GM12878 (cell line): ENCODE measurements around the gene VPS54. TPM values are rescaled to one million over a fixed set of nuclear protein-coding genes. Genes with fewer than 3 reads are reported as not detected.

Experiments
- ATAC-seq: fragments of 200-7000 bp; cut with Tn5 transposase; 3 replicates; pipeline ENCODE4 v1.9.1; 2020; ENCODE audit warnings: mild to moderate bottlenecking, moderate library complexity
- BruUV-seq: library from RNA; stranded (reverse); fragments of 400-500 nt; replicated peaks from 2 replicates; lab custom pipeline; 2021; lab: Mats Ljungman, UMichigan
- CTCF ChIA-PET: fragments of 300-600 bp; sonication (Branson Sonifier 250); formaldehyde crosslinking; extraction: SDS; loops from one replicate; lab custom pipeline; 2021; ENCODE audit warnings: inconsistent platforms; lab: Yijun Ruan, JAX
- POLR2A ChIA-PET: fragments of 350-600 bp; formaldehyde crosslinking; extraction: SDS; loops from one replicate; lab custom pipeline; 2021; ENCODE audit warnings: inconsistent platforms; lab: Charles Lee
- RAD21 ChIA-PET: fragments of 300-600 bp; sonication (Branson Sonifier 250); formaldehyde crosslinking; loops from one replicate; lab custom pipeline; 2023; ENCODE audit warnings: antibody characterized with exemption; ENCODE audit not compliant: unreplicated experiment; lab: Charles Lee
- SMC1A ChIA-PET: fragments of 300-600 bp; sonication (Branson Sonifier 250); formaldehyde crosslinking; loops from one replicate; lab custom pipeline; 2023; ENCODE audit not compliant: unreplicated experiment, uncharacterized antibody; lab: Charles Lee
- DNase-seq: peaks from one replicate; pipeline ENCODE4 v3.0.0-alpha.2; 2011; ENCODE audit warnings: low read depth, low spot score
- FAIRE-seq: peaks from 3 replicates; lab custom pipeline; 2011; peaks lifted over from hg19 to GRCh38; lab: Jason Lieb, UNC
- H2AFZ ChIP-seq: 2 replicates; pipeline ENCODE4 v1.6.0; 2011; ENCODE audit warnings: low read depth, low read length, control low read depth; ENCODE audit not compliant: control insufficient read depth
- H3K27ac ChIP-seq: 2 replicates; pipeline ENCODE4 v1.5.1; 2011; ENCODE audit warnings: control low read depth; ENCODE audit not compliant: control insufficient read depth, insufficient read depth
- H3K27me3 ChIP-seq, 2 experiments: replicated peaks in 1 of 2; 2 replicates each; pipeline versions ENCODE4 v1.6.0 to v1.6.1; 2011; ENCODE audit warnings: low read length in 1 of 2; ENCODE audit not compliant: control insufficient read depth in 2 of 2, insufficient read depth in 2 of 2
- H3K36me3 ChIP-seq, 2 experiments: 2 replicates each; pipeline ENCODE4 v1.5.1; 2011; ENCODE audit warnings: low read length in 1 of 2; ENCODE audit not compliant: control insufficient read depth in 2 of 2, insufficient read depth in 2 of 2
- H3K4me1 ChIP-seq: 2 replicates; pipeline ENCODE4 v1.6.1; 2011; ENCODE audit warnings: mild to moderate bottlenecking, low read length, moderate library complexity, mixed read lengths; ENCODE audit not compliant: control insufficient read depth, insufficient read depth
- H3K4me2 ChIP-seq: 2 replicates; pipeline ENCODE4 v1.6.0; 2011; ENCODE audit warnings: control low read depth; ENCODE audit not compliant: control insufficient read depth, insufficient read depth
- H3K4me3 ChIP-seq: fragments of 200-600 bp; sonication (generic); 2 replicates; pipeline ENCODE4 v1.5.1; 2016
- H3K79me2 ChIP-seq: 2 replicates; pipeline ENCODE4 v1.6.0; 2011; ENCODE audit warnings: low read length; ENCODE audit not compliant: control insufficient read depth, insufficient read depth
- H3K9ac ChIP-seq: 2 replicates; pipeline ENCODE4 v1.8.0; 2011; ENCODE audit warnings: low read length, control low read depth, mixed read lengths; ENCODE audit not compliant: control insufficient read depth, insufficient read depth
- H3K9me3 ChIP-seq: replicated peaks from 3 replicates; pipeline ENCODE4 v1.5.1; 2011; ENCODE audit warnings: mild to moderate bottlenecking, low read length; ENCODE audit not compliant: control insufficient read depth, insufficient read depth
- H4K20me1 ChIP-seq: 2 replicates; pipeline ENCODE4 v1.6.0; 2011; ENCODE audit not compliant: control insufficient read depth, insufficient read depth
- BACH1 ChIP-seq: fragments of 450-650 bp; IDR thresholded peaks from 2 replicates; pipeline ENCODE4 v1.6.1; 2017; ENCODE audit warnings: mild to moderate bottlenecking, borderline replicate concordance
- POLR2AphosphoS5 ChIP-seq: IDR thresholded peaks from 2 replicates; pipeline ENCODE4 v1.6.1; 2011; ENCODE audit warnings: mild to moderate bottlenecking, low read length, inconsistent platforms
- POU2F2 ChIP-seq: IDR thresholded peaks from 3 replicates; pipeline ENCODE4 v1.6.1; 2011; ENCODE audit warnings: low read depth, mild to moderate bottlenecking, low read length, borderline replicate concordance
- STAT1 ChIP-seq: fragments of 450-650 bp; conservative IDR thresholded peaks from 2 replicates; pipeline ENCODE4 v1.6.1; 2014; ENCODE audit warnings: antibody characterized with exemption, mild to moderate bottlenecking
- ZNF274 ChIP-seq: IDR thresholded peaks from one replicate; pipeline ENCODE4 v1.8.0; 2011; ENCODE audit not compliant: insufficient read length, insufficient read depth
- WGBS: methylation state at CpG from one replicate; pipeline ENCODE4 v1.1.6; 2016; ENCODE audit warnings: low lambda C conversion rate; ENCODE audit not compliant: insufficient replicate concordance, insufficient coverage; ENCODE audit errors: missing lambda C conversion rate; 5-methylcytosine and 5-hydroxymethylcytosine counted together
- in situ Hi-C: fragments of 300-500 bp; cut with MboI; formaldehyde crosslinking; loops from 9 replicates; pipeline ENCODE4 v1.14.3; 2018; ENCODE audit warnings: mixed read lengths
- intact Hi-C: fragments of 100-400 bp; cut with micrococcal nuclease; formaldehyde crosslinking; loops from one replicate; pipeline ENCODE4 v1.14.2; 2022; ENCODE audit not compliant: unreplicated experiment
- polyA plus RNA-seq, 11 experiments: library from polyadenylated mRNA; depleted of rRNA in 4 of 11; unstranded in 6 of 11; stranded (reverse) in 5 of 11; fragments of >200 nt; fragmentation: Nextera tagmentation in 4 of 11; fragmentation: Illumina TruSeq in 1 of 11; extraction: Ambion mirVana in 4 of 11; extraction: Trizol in 1 of 11; gene quantifications; 1 replicate in 1 of 11; 2 replicates in 10 of 11; pipeline versions ENCODE4 v1.2.1 to v1.2.3, GENCODE V29; 2011 to 2016; ENCODE audit warnings: inconsistent platforms in 2 of 11, missing spikeins in 2 of 11, low read depth in 1 of 11
- total RNA-seq, 4 experiments: library from RNA; depleted of rRNA in 3 of 4; stranded (reverse); fragments of >200 nt in 3 of 4; fragmentation: Illumina TruSeq in 1 of 4; extraction: Trizol in 1 of 4; gene quantifications; 2 replicates each; pipeline versions ENCODE4 v1.2.1 to v1.2.3, GENCODE V29; 2013 to 2021

Gene VPS54
- total and polyA plus RNA-seq, 10 of the 15 experiments (the other 5 are each of a cell fraction or from before 2014, with no cell fraction given): 1.6 to 16.2 (median 9.3) TPM

DNA sequence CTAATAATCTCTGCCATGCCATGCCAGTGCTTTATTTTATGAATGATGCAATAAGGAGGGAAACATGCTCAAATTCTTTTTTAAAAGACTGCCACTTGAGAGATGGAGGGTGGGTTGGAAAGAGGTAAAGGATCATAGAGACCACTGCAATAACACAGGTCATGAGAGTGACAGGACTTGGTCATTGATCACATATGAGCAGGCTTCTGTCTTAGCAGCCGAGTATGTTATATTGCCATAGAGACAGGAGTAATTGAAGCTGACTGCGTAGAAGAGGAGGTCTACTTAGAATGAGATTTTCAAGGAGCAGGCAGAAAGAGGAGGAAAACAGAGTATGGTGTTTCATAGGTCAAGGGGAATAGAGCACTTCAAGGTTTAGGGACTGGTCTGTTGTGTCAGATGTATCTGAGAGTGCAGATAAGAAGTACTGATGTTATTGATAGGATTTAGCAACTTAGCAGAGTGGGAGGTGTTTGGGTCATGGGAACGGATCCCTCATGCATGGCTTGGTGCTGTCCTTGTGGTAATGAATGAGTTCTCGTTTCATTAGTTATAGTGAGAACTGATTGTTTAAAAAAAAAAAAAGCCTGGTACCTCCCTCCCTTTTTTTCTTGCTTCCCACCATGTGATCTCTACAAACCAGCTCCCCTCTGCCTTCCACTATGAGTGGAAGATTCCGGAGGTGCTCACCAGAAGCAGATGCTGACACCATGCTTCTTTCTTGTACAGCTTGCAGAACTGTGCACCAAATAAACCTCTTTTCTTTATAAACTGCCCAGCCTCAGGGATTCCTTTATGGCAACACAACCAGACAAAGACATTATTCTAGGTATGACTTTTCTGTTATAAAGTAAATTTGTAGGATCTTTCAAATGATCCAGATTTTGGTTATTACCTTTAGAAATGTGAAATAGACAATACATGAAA is 144.8 kb downstream of the VPS54 start:
- intact Hi-C loops (no loop called here), in situ Hi-C loops (no loop called here)
- Histone ChIP-seq H2AFZ (no peak overlapping the region), H3K27ac (no peak overlapping the region), H3K36me3 (peaks cover 0 to 4% of the 10 kb centered on the region in 2 experiments; a peak in 1 of 4 replicates), H3K9ac (no peak overlapping the region), H3K4me1 (no peaks in the 10 kb centered on the region), H3K9me3 (peaks cover 10% of the 10 kb centered on the region), H3K4me3 (no peak overlapping the region), H3K4me2 (no peak overlapping the region), H3K27me3 (no peaks in the 10 kb centered on the region), H3K79me2 (no peaks in the 10 kb centered on the region), H4K20me1 (no peaks in the 10 kb centered on the region)
- no peak for DNase-seq
- 99% methylated on average over 5 of the region's 5 CpGs for WGBS
- BruUV-seq: no TSS peak
- ChIA-PET SMC1A (interaction anchor here (1.3 to 2.8 kb wide), 2 partner anchors 25 to 93 kb away, joined by 4 to 7 read pairs; no protein-coding TSS in a partner anchor), CTCF (interaction anchor here (0.6 to 5.0 kb wide), 3 partner anchors 13 to 151 kb away, joined by 3 to 26 read pairs (median 8); no protein-coding TSS in a partner anchor), RAD21 (interaction anchor here (0.6 to 1.0 kb wide), 2 partner anchors 11 to 32 kb away, joined by 3 read pairs; partner anchors contain the start of gene UGP2), POLR2A (no interaction called here)
- TF ChIP-seq POU2F2 (no peak), ZNF274 (no peak), BACH1 (no peak), STAT1 (no peak), POLR2AphosphoS5 (no peak)
- FAIRE-seq: no peak
- ATAC-seq: no peak
